ENCODE data around the gene CHN2.
A peak's percentile ranks its signal among the peaks of the same experiment; 100 is the strongest.

The CHN2 gene

DNA sequence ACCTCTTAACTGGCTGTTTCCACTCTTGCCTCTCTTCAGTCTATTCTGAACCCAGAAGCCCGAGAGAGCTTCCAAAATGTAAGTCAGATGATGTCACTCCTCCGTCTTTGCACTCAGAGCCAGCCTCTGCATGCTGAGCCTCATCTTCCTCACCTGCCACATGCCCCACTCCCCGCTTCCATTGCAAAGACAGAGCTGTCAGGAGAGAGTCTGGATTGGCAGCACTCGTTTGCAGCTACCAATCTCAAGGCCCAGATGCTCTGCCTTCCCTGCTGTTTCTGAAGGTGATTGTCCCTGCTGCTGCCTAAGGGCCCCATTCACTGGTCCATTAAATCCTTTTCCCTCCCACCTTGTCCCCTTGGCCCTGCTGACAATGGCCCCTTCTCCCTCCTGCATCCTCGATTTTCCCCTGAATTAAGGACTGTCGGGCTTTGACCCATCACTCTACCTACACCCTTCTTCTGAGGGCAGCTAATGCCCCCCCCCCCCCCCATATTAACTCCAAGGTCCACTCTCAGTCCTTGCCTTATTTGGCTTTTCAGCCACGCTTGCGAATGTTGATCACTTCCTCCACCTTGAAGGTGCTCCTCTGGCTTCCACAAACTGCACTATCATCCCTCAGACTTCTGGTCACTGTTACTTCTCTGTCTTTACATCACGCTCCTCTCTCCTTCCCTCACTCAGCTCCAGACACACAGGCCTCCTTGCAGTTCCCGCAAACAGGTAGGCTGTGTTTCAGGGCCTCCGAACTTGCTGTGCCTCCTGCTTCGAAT lies 98.5 kb downstream of the CHN2 start:
- DNase-seq (ENCODE audit: low read depth): no peak
- TF ChIP-seq POLR2A (IDR thresholded peaks at IDR 0.05; ENCODE audit: extremely low read depth, insufficient read length): no peak
- TF ChIP-seq CTCF (IDR thresholded peaks at IDR 0.05; ENCODE audit: low read depth, low read length): no peak
- TF ChIP-seq, protein P1, sequence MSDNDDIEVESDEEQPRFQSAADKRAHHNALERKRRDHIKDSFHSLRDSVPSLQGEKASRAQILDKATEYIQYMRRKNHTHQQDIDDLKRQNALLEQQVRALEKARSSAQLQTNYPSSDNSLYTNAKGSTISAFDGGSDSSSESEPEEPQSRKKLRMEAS (IDR thresholded peaks at IDR 0.05; ENCODE audit: low read depth, low read length): no peak
- TF ChIP-seq MYC (IDR thresholded peaks at IDR 0.05; ENCODE audit: low read depth, low read length): no peak
- H3K4me3 ChIP-seq (ENCODE audit: low read depth, low read length): no peak overlapping the region

DNA sequence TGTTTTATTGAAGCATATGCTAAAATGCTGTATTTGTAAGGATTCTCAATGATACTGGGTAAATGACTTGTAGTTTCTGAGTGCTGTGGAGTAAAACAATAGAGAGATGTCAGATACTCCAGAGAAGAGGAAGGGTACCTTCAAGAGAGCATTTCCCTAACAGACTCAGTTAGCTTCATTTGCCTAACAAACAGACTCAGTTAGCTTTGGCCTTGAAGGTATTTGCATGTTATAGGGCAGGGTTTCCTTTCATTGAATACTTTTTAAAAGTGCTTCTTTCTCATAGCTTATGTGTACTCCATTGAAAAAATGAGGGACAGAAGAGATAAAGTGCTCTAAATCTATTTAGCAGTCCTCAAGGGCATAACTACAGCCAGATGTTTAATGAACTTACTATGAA lies 101.8 kb downstream of the CHN2 start:
- no peak for DNase-seq (ENCODE audit: low read depth)
- no peak overlapping the region for H3K4me3 ChIP-seq (ENCODE audit: low read depth, low read length)
- no peak for TF ChIP-seq MYC (IDR thresholded peaks at IDR 0.05; ENCODE audit: low read depth, low read length)
- TF ChIP-seq, protein P1 (IDR thresholded peaks at IDR 0.05; ENCODE audit: low read depth, low read length): no peak
- no peak for TF ChIP-seq POLR2A (IDR thresholded peaks at IDR 0.05; ENCODE audit: extremely low read depth, insufficient read length)
- no peak for TF ChIP-seq CTCF (IDR thresholded peaks at IDR 0.05; ENCODE audit: low read depth, low read length)

- TF ChIP-seq CTCF (IDR thresholded peaks at IDR 0.05; ENCODE audit: low read depth, low read length) (peak; percentile 66), MYC (IDR thresholded peaks at IDR 0.05; ENCODE audit: low read depth, low read length) (no peak), POLR2A (IDR thresholded peaks at IDR 0.05; ENCODE audit: extremely low read depth, insufficient read length) (no peak)
- TF ChIP-seq, protein P1 (IDR thresholded peaks at IDR 0.05; ENCODE audit: low read depth, low read length): no peak
- H3K4me3 ChIP-seq (ENCODE audit: low read depth, low read length): no peak overlapping the region
- peak; percentile 31 for DNase-seq (ENCODE audit: low read depth)
Observed at GRCh38 chr7:29297194-29297890, 102.8 kb downstream of the CHN2 start.

- TF ChIP-seq, protein P1 (IDR thresholded peaks at IDR 0.05; ENCODE audit: low read depth, low read length): no peak
- TF ChIP-seq MYC (IDR thresholded peaks at IDR 0.05; ENCODE audit: low read depth, low read length) (no peak), CTCF (IDR thresholded peaks at IDR 0.05; ENCODE audit: low read depth, low read length) (no peak), POLR2A (IDR thresholded peaks at IDR 0.05; ENCODE audit: extremely low read depth, insufficient read length) (no peak)
- DNase-seq (ENCODE audit: low read depth): no peak
- H3K4me3 ChIP-seq (ENCODE audit: low read depth, low read length): no peak overlapping the region
Observed at GRCh38 chr7:29299086-29299485, 104.5 kb downstream of the CHN2 start.

DNA sequence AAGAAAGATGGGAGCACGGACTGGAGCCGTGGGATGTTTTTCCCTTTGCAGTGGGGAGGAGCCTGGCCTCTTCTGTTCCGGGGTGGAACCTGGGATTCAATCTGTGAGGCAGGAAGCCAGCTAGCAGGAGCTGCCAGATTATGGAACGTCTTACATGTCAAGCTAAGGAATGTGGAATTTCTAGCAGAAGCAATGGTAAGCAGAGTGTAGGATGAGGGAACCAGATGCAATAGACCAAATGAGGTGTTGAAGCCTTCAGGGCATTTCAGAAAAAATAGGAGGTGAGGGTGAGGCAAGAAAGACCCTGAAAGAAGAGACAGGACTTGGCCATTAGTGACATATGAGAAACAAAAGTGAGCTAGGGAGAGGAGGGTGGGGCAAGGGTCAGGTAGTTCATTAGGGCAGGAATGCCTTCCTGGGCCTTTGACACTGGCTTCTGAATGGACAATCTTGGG lies 105.5 kb downstream of the CHN2 start:
- no peak overlapping the region for H3K4me3 ChIP-seq (ENCODE audit: low read depth, low read length)
- DNase-seq (ENCODE audit: low read depth): no peak
- TF ChIP-seq MYC (IDR thresholded peaks at IDR 0.05; ENCODE audit: low read depth, low read length) (no peak), CTCF (IDR thresholded peaks at IDR 0.05; ENCODE audit: low read depth, low read length) (no peak), POLR2A (IDR thresholded peaks at IDR 0.05; ENCODE audit: extremely low read depth, insufficient read length) (no peak)
- TF ChIP-seq, protein P1 (IDR thresholded peaks at IDR 0.05; ENCODE audit: low read depth, low read length): no peak
